ENCODE measurements around the gene FAM177A1.

DNA sequence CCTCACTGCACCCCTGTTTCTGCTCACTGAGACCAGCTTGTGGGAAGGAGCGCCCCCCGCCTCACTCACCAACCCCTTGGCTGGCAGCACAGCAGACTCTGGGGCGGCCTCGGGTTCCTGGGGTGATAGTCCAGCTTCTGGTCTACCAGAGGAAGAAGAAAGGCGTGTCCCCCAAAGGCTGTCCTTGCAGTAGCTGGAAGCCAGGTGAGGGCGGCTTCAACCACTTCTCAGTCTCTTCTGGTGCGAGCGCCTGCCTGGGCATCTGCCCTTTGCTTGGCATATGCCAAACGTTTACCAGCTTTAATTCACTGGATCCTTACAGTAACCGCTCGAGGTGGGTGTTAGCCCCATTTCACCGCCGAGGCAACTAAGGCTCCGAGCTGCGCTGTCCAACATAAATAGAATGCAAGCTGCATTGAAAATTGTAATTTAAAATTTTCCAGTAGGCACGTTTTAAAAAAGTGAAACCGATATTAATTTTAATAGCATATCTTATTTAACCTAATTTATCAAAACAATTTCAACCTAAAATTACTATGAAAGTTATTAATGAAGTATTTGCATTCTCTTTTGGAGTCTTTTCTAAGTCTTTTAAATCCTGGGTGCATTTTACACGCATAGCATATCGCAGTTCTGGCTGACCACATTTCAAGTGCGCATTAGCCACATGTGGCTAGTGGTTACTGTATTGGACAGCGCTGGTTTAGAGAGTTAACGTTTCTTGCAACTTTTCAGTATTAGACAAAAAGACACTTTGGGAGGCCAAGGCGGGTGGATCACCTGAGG, 872 bp downstream of the FAM177A1 start:
- peak in 1 of 2 donors; percentile 5 for TF ChIP-seq CTCF (conservative IDR thresholded peaks at IDR 0.05 in 1 of 2, IDR thresholded peaks at IDR 0.05 in 1 of 2; ENCODE audit: extremely low read depth in 1 of 2, insufficient read depth in 1 of 2, low read depth in 1 of 2, low read length in 2 of 2)
- no peak for TF ChIP-seq EZH2 (IDR thresholded peaks at IDR 0.05; ENCODE audit: borderline replicate concordance, low read length)
